Measurements from ENCODE around the gene USP43.
"Not testable (repeated sequence)": the region's sequence is repeated elsewhere in the genome, so short reads cannot be mapped to it uniquely, and the experiment has no call there.

The USP43 gene

GRCh38 chr17:9648521-9649110, 3.3 kb downstream of the USP43 start:
- Histone ChIP-seq H3K4me3 (IDR thresholded peaks at IDR 0.05; ENCODE audit: insufficient read depth, low read depth, low read length) (no peak overlapping the region), H2AFZ (ENCODE audit: low read depth) (no peak overlapping the region), H3K79me2 (ENCODE audit: insufficient read depth, low read depth) (no peaks in the 10 kb centered on the region), H3K9ac (no peak overlapping the region), H4K20me1 (ENCODE audit: insufficient read depth) (no peaks in the 10 kb centered on the region), H3K36me3 (ENCODE audit: insufficient read depth) (no peaks in the 10 kb centered on the region), H3K4me2 (no peak overlapping the region), H3K27me3 (ENCODE audit: insufficient read depth, low read depth) (no peaks in the 10 kb centered on the region), H3K27ac (no peak overlapping the region), H3K4me1 (ENCODE audit: low read depth, poor library complexity, severe bottlenecking) (no peaks in the 10 kb centered on the region)
- TF ChIP-seq, protein P1, sequence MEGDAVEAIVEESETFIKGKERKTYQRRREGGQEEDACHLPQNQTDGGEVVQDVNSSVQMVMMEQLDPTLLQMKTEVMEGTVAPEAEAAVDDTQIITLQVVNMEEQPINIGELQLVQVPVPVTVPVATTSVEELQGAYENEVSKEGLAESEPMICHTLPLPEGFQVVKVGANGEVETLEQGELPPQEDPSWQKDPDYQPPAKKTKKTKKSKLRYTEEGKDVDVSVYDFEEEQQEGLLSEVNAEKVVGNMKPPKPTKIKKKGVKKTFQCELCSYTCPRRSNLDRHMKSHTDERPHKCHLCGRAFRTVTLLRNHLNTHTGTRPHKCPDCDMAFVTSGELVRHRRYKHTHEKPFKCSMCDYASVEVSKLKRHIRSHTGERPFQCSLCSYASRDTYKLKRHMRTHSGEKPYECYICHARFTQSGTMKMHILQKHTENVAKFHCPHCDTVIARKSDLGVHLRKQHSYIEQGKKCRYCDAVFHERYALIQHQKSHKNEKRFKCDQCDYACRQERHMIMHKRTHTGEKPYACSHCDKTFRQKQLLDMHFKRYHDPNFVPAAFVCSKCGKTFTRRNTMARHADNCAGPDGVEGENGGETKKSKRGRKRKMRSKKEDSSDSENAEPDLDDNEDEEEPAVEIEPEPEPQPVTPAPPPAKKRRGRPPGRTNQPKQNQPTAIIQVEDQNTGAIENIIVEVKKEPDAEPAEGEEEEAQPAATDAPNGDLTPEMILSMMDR (conservative IDR thresholded peaks at IDR 0.05; ENCODE audit: low read depth, low read length) = no peak

GRCh38 chr17:9658593-9659211, 13.4 kb downstream of the USP43 start:
- Histone ChIP-seq H3K9ac (no peak overlapping the region), H3K79me2 (ENCODE audit: insufficient read depth, low read depth) (no peaks in the 10 kb centered on the region), H3K27ac (no peak overlapping the region), H3K27me3 (ENCODE audit: insufficient read depth, low read depth) (no peaks in the 10 kb centered on the region), H3K4me1 (ENCODE audit: low read depth, poor library complexity, severe bottlenecking) (no peaks in the 10 kb centered on the region), H4K20me1 (ENCODE audit: insufficient read depth) (no peaks in the 10 kb centered on the region), H3K4me2 (no peak overlapping the region), H3K4me3 (IDR thresholded peaks at IDR 0.05; ENCODE audit: insufficient read depth, low read depth, low read length) (no peak overlapping the region), H3K36me3 (ENCODE audit: insufficient read depth) (no peaks in the 10 kb centered on the region), H2AFZ (ENCODE audit: low read depth) (no peak overlapping the region)
- TF ChIP-seq, protein P1 (conservative IDR thresholded peaks at IDR 0.05; ENCODE audit: low read depth, low read length) = no peak

DNA sequence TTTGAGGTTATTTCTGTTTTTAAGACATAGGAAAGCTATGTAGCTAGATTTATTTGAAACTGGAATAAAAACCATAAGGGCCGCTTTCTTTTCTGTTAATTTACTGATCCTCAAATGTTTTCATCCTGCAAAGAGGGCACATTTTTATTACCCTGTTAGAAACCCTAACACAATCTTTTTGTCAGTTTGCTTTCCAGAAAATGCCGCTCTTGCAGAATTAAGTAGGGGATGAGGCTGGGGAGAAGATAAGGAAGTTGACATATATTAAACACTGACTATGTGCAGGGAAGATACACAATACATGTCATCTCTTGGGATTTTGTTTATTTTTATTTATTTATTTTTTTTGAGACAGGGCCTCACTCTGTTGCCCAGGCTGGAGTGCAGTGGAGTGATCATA, 15.7 kb downstream of the USP43 start:
- Histone ChIP-seq H3K36me3 (ENCODE audit: insufficient read depth) (no peaks in the 10 kb centered on the region), H3K27ac (no peak overlapping the region), H2AFZ (ENCODE audit: low read depth) (no peak overlapping the region), H4K20me1 (ENCODE audit: insufficient read depth) (no peaks in the 10 kb centered on the region), H3K79me2 (ENCODE audit: insufficient read depth, low read depth) (no peaks in the 10 kb centered on the region), H3K9ac (no peak overlapping the region), H3K4me2 (no peak overlapping the region), H3K4me3 (IDR thresholded peaks at IDR 0.05; ENCODE audit: insufficient read depth, low read depth, low read length) (no peak overlapping the region), H3K4me1 (ENCODE audit: low read depth, poor library complexity, severe bottlenecking) (no peaks in the 10 kb centered on the region), H3K27me3 (ENCODE audit: insufficient read depth, low read depth) (no peaks in the 10 kb centered on the region)
- TF ChIP-seq, protein P1 (conservative IDR thresholded peaks at IDR 0.05; ENCODE audit: low read depth, low read length) = no peak

DNA sequence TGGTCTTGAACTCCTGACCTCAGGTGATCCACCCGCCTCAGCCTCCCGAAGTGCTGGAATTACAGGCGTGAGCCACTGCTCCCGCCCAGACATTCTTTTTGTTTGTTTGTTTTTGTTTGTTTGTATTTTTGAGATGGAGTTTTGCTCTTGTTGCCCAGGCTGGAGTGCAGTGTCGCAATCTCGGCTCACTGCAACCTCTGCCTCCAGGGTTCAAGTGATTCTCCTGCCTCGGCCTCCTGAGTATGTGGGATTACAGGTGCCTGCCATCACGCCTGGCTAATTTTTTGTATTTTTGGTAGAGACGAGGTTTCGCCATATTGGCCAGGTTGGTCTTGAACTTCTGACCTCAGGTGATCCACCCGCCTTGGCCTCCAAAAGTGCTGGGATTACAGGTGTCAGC, 18.2 kb downstream of the USP43 start:
- H2AFZ ChIP-seq (ENCODE audit: low read depth); H3K9ac ChIP-seq; H3K36me3 ChIP-seq (ENCODE audit: insufficient read depth); H4K20me1 ChIP-seq (ENCODE audit: insufficient read depth); H3K27ac ChIP-seq; H3K27me3 ChIP-seq (ENCODE audit: insufficient read depth, low read depth); H3K4me3 ChIP-seq (IDR thresholded peaks at IDR 0.05; ENCODE audit: insufficient read depth, low read depth, low read length); H3K79me2 ChIP-seq (ENCODE audit: insufficient read depth, low read depth); H3K4me2 ChIP-seq; H3K4me1 ChIP-seq (ENCODE audit: low read depth, poor library complexity, severe bottlenecking): not testable (repeated sequence)

GRCh38 chr17:9666461-9667050, 21.2 kb downstream of the USP43 start:
- Histone ChIP-seq H4K20me1 (ENCODE audit: insufficient read depth) (no peaks in the 10 kb centered on the region), H3K4me1 (ENCODE audit: low read depth, poor library complexity, severe bottlenecking) (no peaks in the 10 kb centered on the region), H3K4me2 (no peak overlapping the region), H3K4me3 (IDR thresholded peaks at IDR 0.05; ENCODE audit: insufficient read depth, low read depth, low read length) (no peak overlapping the region), H2AFZ (ENCODE audit: low read depth) (no peak overlapping the region), H3K27ac (no peak overlapping the region), H3K9ac (no peak overlapping the region), H3K79me2 (ENCODE audit: insufficient read depth, low read depth) (no peaks in the 10 kb centered on the region), H3K27me3 (ENCODE audit: insufficient read depth, low read depth) (no peaks in the 10 kb centered on the region), H3K36me3 (ENCODE audit: insufficient read depth) (no peaks in the 10 kb centered on the region)
- TF ChIP-seq, protein P1 (conservative IDR thresholded peaks at IDR 0.05; ENCODE audit: low read depth, low read length) = no peak
